B cell (primary cell): ENCODE measurements around the gene CDK19. TPM values are rescaled to one million over a fixed set of nuclear protein-coding genes. Genes with fewer than 3 reads are reported as not detected.

ENCODE experiments used
- ATAC-seq: fragments of 200-7000 bp; cut with Tn5 transposase; one replicate; pipeline ENCODE4 v1.10.0; 2021; ENCODE audit warnings: low read depth, mild to moderate bottlenecking, moderate number of reproducible peaks, moderate library complexity
- CTCF ChIA-PET: fragments of 350-600 bp; sonication (Branson Sonifier 250); formaldehyde crosslinking; loops from one replicate; lab custom pipeline; 2021; ENCODE audit warnings: antibody characterized with exemption, inconsistent platforms; lab: Charles Lee
- POLR2A ChIA-PET: fragments of 350-600 bp; sonication (Branson Sonifier 250); formaldehyde crosslinking; loops from one replicate; lab custom pipeline; 2021; ENCODE audit warnings: antibody characterized with exemption; lab: Charles Lee
- DNase-seq: peaks from one replicate; pipeline ENCODE4 v3.0.0; 2013
- H2AFZ ChIP-seq: 2 replicates; pipeline ENCODE4 v1.6.1; 2012; ENCODE audit warnings: mild to moderate bottlenecking, low read depth, low read length; ENCODE audit not compliant: insufficient read depth, poor library complexity, severe bottlenecking
- H3K27ac ChIP-seq, 2 donors: 1 replicate in 1 of 2; 2 replicates in 1 of 2; pipeline ENCODE4 v1.5.1; 2012 to 2013; ENCODE audit warnings: low read length in 2 of 2, mild to moderate bottlenecking in 2 of 2, moderate library complexity in 1 of 2
- H3K27me3 ChIP-seq, 4 experiments: fragments of 200-600 bp in 1 of 4; sonication (generic) in 1 of 4; replicated peaks in 1 of 4; 1 replicate in 2 of 4; 2 replicates in 2 of 4; pipeline versions ENCODE4 v1.6.1 to v1.7.0; 2013 to 2016; ENCODE audit warnings: low read length in 3 of 4, mild to moderate bottlenecking in 2 of 4, mixed read lengths in 1 of 4, moderate library complexity in 1 of 4; ENCODE audit not compliant: insufficient read depth in 4 of 4, control insufficient read depth in 3 of 4; ENCODE audit errors: control extremely low read depth in 1 of 4
- H3K36me3 ChIP-seq, 2 experiments: replicated peaks in 1 of 2; 1 replicate in 1 of 2; 2 replicates in 1 of 2; pipeline versions ENCODE4 v1.6.1 to v1.7.1; 2013; ENCODE audit warnings: low read length in 1 of 2; ENCODE audit not compliant: insufficient read depth in 2 of 2, control insufficient read depth in 1 of 2; ENCODE audit errors: control extremely low read depth in 1 of 2, extremely low read depth in 1 of 2
- H3K4me1 ChIP-seq, 2 donors: fragments of 200-600 bp in 1 of 2; sonication (generic) in 1 of 2; 1 replicate in 1 of 2; 2 replicates in 1 of 2; pipeline versions ENCODE4 v1.5.1 to v1.6.1; 2013 to 2017; ENCODE audit warnings: low read length in 2 of 2; ENCODE audit not compliant: control insufficient read depth in 2 of 2, insufficient read depth in 2 of 2
- H3K4me2 ChIP-seq: replicated peaks from 2 replicates; pipeline ENCODE3; 2012; ENCODE audit warnings: mild to moderate bottlenecking, low read depth, low read length; ENCODE audit not compliant: poor library complexity, severe bottlenecking
- H3K4me3 ChIP-seq, 5 experiments: fragments of 200-600 bp in 1 of 5; sonication (generic) in 1 of 5; 1 replicate in 3 of 5; 2 replicates in 2 of 5; pipeline versions ENCODE4 v1.5.1 to v1.7.0; 2011 to 2016; ENCODE audit warnings: low read length in 4 of 5, mild to moderate bottlenecking in 4 of 5, low read depth in 2 of 5, control low read depth in 1 of 5, moderate library complexity in 1 of 5; ENCODE audit not compliant: insufficient read depth in 1 of 5; ENCODE audit errors: control extremely low read depth in 1 of 5, extremely low read depth in 1 of 5
- H3K79me2 ChIP-seq: fragments of 200-600 bp; sonication (generic); one replicate; pipeline ENCODE4 v1.6.0; 2016; ENCODE audit warnings: low read length; ENCODE audit not compliant: control insufficient read depth, insufficient read depth
- H3K9ac ChIP-seq: fragments of 200-600 bp; sonication (generic); 2 replicates; pipeline ENCODE4 v1.6.1; 2017; ENCODE audit warnings: mild to moderate bottlenecking, low read length, moderate library complexity
- H3K9me3 ChIP-seq, 3 donors: one replicate each; pipeline versions ENCODE4 v1.6.1 to v1.7.1; 2013; ENCODE audit warnings: low read length in 2 of 3; ENCODE audit not compliant: control insufficient read depth in 2 of 3, insufficient read depth in 1 of 3; ENCODE audit errors: control extremely low read depth in 1 of 3
- H4K20me1 ChIP-seq: 2 replicates; pipeline ENCODE4 v1.6.0; 2012; ENCODE audit warnings: mild to moderate bottlenecking, low read length; ENCODE audit not compliant: insufficient read depth, control insufficient read depth, poor library complexity, severe bottlenecking
- H3K27ac Mint-ChIP-seq: one replicate; pipeline ENCODE4 v1.8.0; 2021; ENCODE audit warnings: mixed read lengths
- H3K27me3 Mint-ChIP-seq: one replicate; pipeline ENCODE4 v1.8.0; 2021; ENCODE audit warnings: mixed read lengths
- H3K4me1 Mint-ChIP-seq: one replicate; pipeline ENCODE4 v1.8.0; 2021; ENCODE audit warnings: mixed read lengths
- H3K4me3 Mint-ChIP-seq: one replicate; pipeline ENCODE4 v1.8.0; 2021; ENCODE audit warnings: mixed read lengths
- H3K9me3 Mint-ChIP-seq: one replicate; pipeline ENCODE4 v1.8.0; 2022; ENCODE audit warnings: mixed read lengths; ENCODE audit not compliant: insufficient read depth
- CTCF ChIP-seq: fragments of 200-600 bp; IDR thresholded peaks from one replicate; pipeline ENCODE4 v1.8.0; 2022; ENCODE audit warnings: antibody characterized with exemption, mild to moderate bottlenecking
- EZH2 ChIP-seq: IDR thresholded peaks from 2 replicates; pipeline ENCODE4 v1.6.1; 2012; ENCODE audit warnings: borderline replicate concordance, low read depth, mild to moderate bottlenecking, moderate library complexity, low read length; ENCODE audit not compliant: insufficient read depth, poor library complexity, severe bottlenecking
- WGBS: methylation state at CpG from one replicate; pipeline ENCODE4 v1.1.5; 2013; ENCODE audit warnings: missing lambda C conversion rate; ENCODE audit not compliant: insufficient coverage; 5-methylcytosine and 5-hydroxymethylcytosine counted together
- intact Hi-C: fragments of 100-400 bp; cut with micrococcal nuclease; formaldehyde crosslinking; loops from one replicate; pipeline ENCODE4 v1.10.0; 2022
- polyA plus RNA-seq: library from polyadenylated mRNA; depleted of rRNA; stranded (reverse); fragments of >200 nt; gene quantifications from 2 replicates; pipeline ENCODE4 v1.2.3, GENCODE V29; 2012
- total RNA-seq, 2 donors: library from RNA; stranded (reverse); fragments of 120-200 nt in 1 of 2; gene quantifications; 1 replicate in 1 of 2; 2 replicates in 1 of 2; pipeline versions ENCODE4 v1.2.3 to v1.2.4, GENCODE V29; 2013 to 2022

The CDK19 gene
- total and polyA plus RNA-seq, 2 donors (not counting 1 experiment from before 2014, with no cell fraction given), result 8.7 to 44.8 TPM

DNA sequence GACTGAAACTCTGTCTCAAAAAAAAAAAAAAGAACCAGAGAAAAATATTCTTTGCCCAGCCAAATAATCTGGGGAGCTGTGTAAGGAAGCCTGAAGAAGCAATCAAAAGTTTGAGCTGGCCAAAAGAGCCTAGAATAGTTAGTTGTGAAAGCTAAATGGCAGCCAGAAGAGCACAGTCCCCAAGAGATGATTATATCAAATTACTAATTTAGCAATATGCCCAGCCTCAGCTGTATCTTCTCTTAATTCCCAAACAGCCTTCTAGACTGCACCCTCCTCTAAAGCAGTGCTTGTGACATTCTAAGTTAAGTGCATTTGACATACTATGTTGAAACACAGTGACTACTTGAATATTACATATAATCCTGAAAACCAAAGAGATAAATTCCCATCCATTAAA, 38.9 kb downstream of the CDK19 start:
- H3K27ac Mint-ChIP-seq, result no peak overlapping the region
- Histone ChIP-seq H3K79me2 (peaks cover 66% of the 10 kb centered on the region), H3K27me3 (no peaks in the 10 kb centered on the region), H3K9ac (no peak overlapping the region), H3K4me1 (peaks cover 4 to 5% of the 10 kb centered on the region in 2 donors), H3K9me3 (peaks cover 0 to 2% (median 0%) of the 10 kb centered on the region in 3 donors), H3K4me2 (no peak overlapping the region), H3K27ac (no peak overlapping the region), H2AFZ (no peak overlapping the region), H4K20me1 (no peaks in the 10 kb centered on the region), H3K36me3 (peaks cover 0 to 5% of the 10 kb centered on the region in 2 experiments), H3K4me3 (no peak overlapping the region)
- intact Hi-C loops, result no loop called here
- no peak for DNase-seq
- H3K27me3 Mint-ChIP-seq, result no peaks in the 10 kb centered on the region
- no peak overlapping the region for H3K4me3 Mint-ChIP-seq
- TF ChIP-seq CTCF (no peak), EZH2 (no peak)
- CTCF ChIA-PET, result no interaction called here
- H3K9me3 Mint-ChIP-seq, result no peaks in the 10 kb centered on the region
- no peak for ATAC-seq
- peaks cover 9% of the 10 kb centered on the region for H3K4me1 Mint-ChIP-seq
- POLR2A ChIA-PET, result interaction anchor here (0.7 kb wide), 1 partner anchor 39 kb away, joined by 3 read pairs; the partner anchor contains the start of gene CDK19

DNA sequence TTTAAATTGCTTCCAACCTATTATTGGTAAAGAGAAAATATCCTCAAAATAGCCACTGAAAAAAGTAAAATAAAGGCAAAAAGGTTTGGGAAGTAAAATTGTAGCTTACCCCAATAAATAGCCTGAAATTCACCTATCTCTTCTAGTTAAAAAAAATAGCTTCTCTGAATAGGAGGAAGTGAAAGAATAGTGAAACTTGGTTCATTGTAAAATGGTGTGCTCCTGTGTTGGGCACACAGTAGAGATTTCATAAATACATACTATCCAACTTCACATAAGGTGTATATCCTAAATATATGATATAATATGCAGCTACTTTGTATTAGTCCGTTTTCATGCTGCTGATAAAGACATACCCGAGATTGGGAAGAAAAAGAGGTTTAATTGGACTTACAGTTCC, 45.3 kb downstream of the CDK19 start:
- Histone ChIP-seq H2AFZ (peak overlapping the region; percentile 30), H3K4me3 (no peak overlapping the region), H3K9ac (no peak overlapping the region), H3K79me2 (peaks cover 51% of the 10 kb centered on the region), H3K27ac (peak overlapping the region in 1 of 2 donors; percentile 61), H3K4me1 (peaks cover 7 to 9% of the 10 kb centered on the region in 2 donors), H3K4me2 (no peak overlapping the region), H3K36me3 (peaks cover 0 to 5% of the 10 kb centered on the region in 2 experiments), H3K9me3 (peaks cover 0 to 4% (median 2%) of the 10 kb centered on the region in 3 donors), H3K27me3 (no peaks in the 10 kb centered on the region), H4K20me1 (no peaks in the 10 kb centered on the region)
- peak; percentile 36 for ATAC-seq
- no peak for TF ChIP-seq EZH2
- TF ChIP-seq CTCF, result no peak
- intact Hi-C loops, result loop anchor here (5.0 kb wide), 1 partner anchor 42 kb away; no protein-coding TSS in a partner anchor
- no CpG with 5 or more reads among the region's 2 CpGs for WGBS
- POLR2A ChIA-PET, result no interaction called here
- peak; percentile 41 for DNase-seq
- Mint-ChIP-seq H3K4me3 (no peak overlapping the region), H3K9me3 (peaks cover 4% of the 10 kb centered on the region), H3K4me1 (peaks cover 14% of the 10 kb centered on the region), H3K27me3 (no peaks in the 10 kb centered on the region), H3K27ac (peak overlapping the region; percentile 10)
- CTCF ChIA-PET, result interaction anchor here (0.7 kb wide), 1 partner anchor 44 kb away, joined by 3 read pairs; no protein-coding TSS in a partner anchor
